ENCODE measurements around the gene PGA4.

The PGA4 gene

GRCh38 chr11:61278001-61278470 lies 55.9 kb downstream of the PGA4 start:
- no peak for TF ChIP-seq ZFP3 (CRISPR knock-in tag; IDR thresholded peaks at IDR 0.05)
- TF ChIP-seq OSR1 (CRISPR knock-in tag; IDR thresholded peaks at IDR 0.05) = no peak
- no peak for TF ChIP-seq BACH2 (CRISPR knock-in tag; IDR thresholded peaks at IDR 0.05; ENCODE audit: borderline replicate concordance)
- no peak for TF ChIP-seq CSDC2 (CRISPR knock-in tag; IDR thresholded peaks at IDR 0.05)
- TF ChIP-seq, protein P1, sequence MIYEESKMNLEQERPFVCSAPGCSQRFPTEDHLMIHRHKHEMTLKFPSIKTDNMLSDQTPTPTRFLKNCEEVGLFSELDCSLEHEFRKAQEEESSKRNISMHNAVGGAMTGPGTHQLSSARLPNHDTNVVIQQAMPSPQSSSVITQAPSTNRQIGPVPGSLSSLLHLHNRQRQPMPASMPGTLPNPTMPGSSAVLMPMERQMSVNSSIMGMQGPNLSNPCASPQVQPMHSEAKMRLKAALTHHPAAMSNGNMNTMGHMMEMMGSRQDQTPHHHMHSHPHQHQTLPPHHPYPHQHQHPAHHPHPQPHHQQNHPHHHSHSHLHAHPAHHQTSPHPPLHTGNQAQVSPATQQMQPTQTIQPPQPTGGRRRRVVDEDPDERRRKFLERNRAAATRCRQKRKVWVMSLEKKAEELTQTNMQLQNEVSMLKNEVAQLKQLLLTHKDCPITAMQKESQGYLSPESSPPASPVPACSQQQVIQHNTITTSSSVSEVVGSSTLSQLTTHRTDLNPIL (CRISPR knock-in tag; IDR thresholded peaks at IDR 0.05; ENCODE audit: low read depth) = no peak
- TF ChIP-seq SNAI2 (CRISPR knock-in tag; IDR thresholded peaks at IDR 0.05) = no peak
- no peak for TF ChIP-seq ZFP30 (CRISPR knock-in tag; IDR thresholded peaks at IDR 0.05)
- TF ChIP-seq, protein P2, sequence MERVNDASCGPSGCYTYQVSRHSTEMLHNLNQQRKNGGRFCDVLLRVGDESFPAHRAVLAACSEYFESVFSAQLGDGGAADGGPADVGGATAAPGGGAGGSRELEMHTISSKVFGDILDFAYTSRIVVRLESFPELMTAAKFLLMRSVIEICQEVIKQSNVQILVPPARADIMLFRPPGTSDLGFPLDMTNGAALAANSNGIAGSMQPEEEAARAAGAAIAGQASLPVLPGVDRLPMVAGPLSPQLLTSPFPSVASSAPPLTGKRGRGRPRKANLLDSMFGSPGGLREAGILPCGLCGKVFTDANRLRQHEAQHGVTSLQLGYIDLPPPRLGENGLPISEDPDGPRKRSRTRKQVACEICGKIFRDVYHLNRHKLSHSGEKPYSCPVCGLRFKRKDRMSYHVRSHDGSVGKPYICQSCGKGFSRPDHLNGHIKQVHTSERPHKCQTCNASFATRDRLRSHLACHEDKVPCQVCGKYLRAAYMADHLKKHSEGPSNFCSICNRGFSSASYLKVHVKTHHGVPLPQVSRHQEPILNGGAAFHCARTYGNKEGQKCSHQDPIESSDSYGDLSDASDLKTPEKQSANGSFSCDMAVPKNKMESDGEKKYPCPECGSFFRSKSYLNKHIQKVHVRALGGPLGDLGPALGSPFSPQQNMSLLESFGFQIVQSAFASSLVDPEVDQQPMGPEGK (CRISPR knock-in tag; IDR thresholded peaks at IDR 0.05; ENCODE audit: borderline replicate concordance) = no peak
- TF ChIP-seq TOX (CRISPR knock-in tag; IDR thresholded peaks at IDR 0.05; ENCODE audit: borderline replicate concordance) = no peak
- TF ChIP-seq RARB (CRISPR knock-in tag; IDR thresholded peaks at IDR 0.05) = no peak
- no peak for TF ChIP-seq ISL1 (CRISPR knock-in tag; IDR thresholded peaks at IDR 0.05)
- TF ChIP-seq ARNTL (CRISPR knock-in tag; IDR thresholded peaks at IDR 0.05; ENCODE audit: borderline replicate concordance, low read depth) = no peak
- no peak for TF ChIP-seq ZNF70 (CRISPR knock-in tag; IDR thresholded peaks at IDR 0.05)
- no peak for TF ChIP-seq TSHZ2 (CRISPR knock-in tag; IDR thresholded peaks at IDR 0.05)
- TF ChIP-seq ZNF565 (CRISPR knock-in tag; conservative IDR thresholded peaks at IDR 0.05; ENCODE audit: low read depth) = no peak
- no peak for TF ChIP-seq ZNF8 (CRISPR knock-in tag; IDR thresholded peaks at IDR 0.05)
- TF ChIP-seq ZC3H10 (CRISPR knock-in tag; IDR thresholded peaks at IDR 0.05) = no peak
- no peak for TF ChIP-seq TCF4 (CRISPR knock-in tag; IDR thresholded peaks at IDR 0.05; ENCODE audit: borderline replicate concordance)
- no peak for TF ChIP-seq GLIS3 (CRISPR knock-in tag; IDR thresholded peaks at IDR 0.05)
- no peak for ATAC-seq

- no peak for TF ChIP-seq ZNF70 (CRISPR knock-in tag; IDR thresholded peaks at IDR 0.05)
- TF ChIP-seq RARB (CRISPR knock-in tag; IDR thresholded peaks at IDR 0.05) = no peak
- TF ChIP-seq, protein P1 (CRISPR knock-in tag; IDR thresholded peaks at IDR 0.05; ENCODE audit: low read depth) = no peak
- TF ChIP-seq TOX (CRISPR knock-in tag; IDR thresholded peaks at IDR 0.05; ENCODE audit: borderline replicate concordance) = no peak
- no peak for TF ChIP-seq ZNF565 (CRISPR knock-in tag; conservative IDR thresholded peaks at IDR 0.05; ENCODE audit: low read depth)
- no peak for TF ChIP-seq ESRRG (CRISPR knock-in tag; IDR thresholded peaks at IDR 0.05)
- TF ChIP-seq TCF4 (CRISPR knock-in tag; IDR thresholded peaks at IDR 0.05; ENCODE audit: borderline replicate concordance) = no peak
- no peak for TF ChIP-seq ARNTL (CRISPR knock-in tag; IDR thresholded peaks at IDR 0.05; ENCODE audit: borderline replicate concordance, low read depth)
- TF ChIP-seq TSHZ2 (CRISPR knock-in tag; IDR thresholded peaks at IDR 0.05) = no peak
- no peak for TF ChIP-seq CSDC2 (CRISPR knock-in tag; IDR thresholded peaks at IDR 0.05)
- TF ChIP-seq CSRNP3 (CRISPR knock-in tag; IDR thresholded peaks at IDR 0.05) = no peak
- no peak for TF ChIP-seq ISL1 (CRISPR knock-in tag; IDR thresholded peaks at IDR 0.05)
- no peak for TF ChIP-seq ZFP30 (CRISPR knock-in tag; IDR thresholded peaks at IDR 0.05)
- no peak for TF ChIP-seq SNAI2 (CRISPR knock-in tag; IDR thresholded peaks at IDR 0.05)
- no peak for ATAC-seq
These were observed 58.0 kb downstream of the PGA4 start for GRCh38 chr11:61279934-61280659.
